Stomach (tissue), 4 donors: ENCODE measurements around the gene APOL1.

Source experiments
- CTCF ChIP-seq, 7 experiments: fragments of 450-650 bp in 4 of 7; fragments of 200-600 bp in 3 of 7; sonication (generic) in 3 of 7; IDR thresholded peaks; one replicate each; pipeline ENCODE4 v1.5.1; 2016 to 2019; ENCODE audit warnings: antibody characterized with exemption in 7 of 7, control low read depth in 2 of 7, mild to moderate bottlenecking in 1 of 7
- EP300 ChIP-seq: sonication (generic); formaldehyde crosslinking; IDR thresholded peaks from one replicate; pipeline ENCODE4 v1.6.1; 2017; ENCODE audit warnings: antibody characterized with exemption
- POLR2A ChIP-seq, 4 donors: fragments of 450-650 bp; IDR thresholded peaks; one replicate each; pipeline ENCODE4 v1.6.1; 2016; ENCODE audit warnings: antibody characterized with exemption in 4 of 4, control low read depth in 2 of 4, mild to moderate bottlenecking in 1 of 4, moderate library complexity in 1 of 4
- POLR2AphosphoS5 ChIP-seq, 3 donors: sonication (generic); formaldehyde crosslinking; IDR thresholded peaks; one replicate each; pipeline ENCODE4 v1.6.1; 2016; ENCODE audit warnings: antibody characterized with exemption in 3 of 3

- no peak for TF ChIP-seq CTCF (IDR thresholded peaks at IDR 0.05)
- no peak for TF ChIP-seq POLR2AphosphoS5 (IDR thresholded peaks at IDR 0.05)
- TF ChIP-seq POLR2A (IDR thresholded peaks at IDR 0.05) = no peak
- TF ChIP-seq EP300 = no peak
Measured at GRCh38 chr22:36293606-36294292, 40.8 kb downstream of the APOL1 start.
